ENCODE measurements around the gene EFCC1.

The EFCC1 gene

DNA sequence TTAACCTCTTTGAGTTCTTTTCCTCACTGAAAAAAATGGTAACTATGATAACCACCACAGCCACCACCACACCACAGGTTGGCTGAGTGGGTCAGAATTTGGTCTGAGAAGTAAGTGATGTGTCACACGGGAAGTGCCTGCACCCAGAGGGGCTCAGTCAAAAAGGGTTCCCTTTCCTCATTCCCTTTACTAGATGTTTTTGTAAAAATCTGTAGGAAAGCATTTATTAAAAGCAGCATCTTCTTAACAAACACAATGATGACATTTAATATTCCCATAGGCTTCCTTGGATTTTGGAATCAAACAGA is 30.4 kb upstream of the EFCC1 start:
- TF ChIP-seq, protein P1, sequence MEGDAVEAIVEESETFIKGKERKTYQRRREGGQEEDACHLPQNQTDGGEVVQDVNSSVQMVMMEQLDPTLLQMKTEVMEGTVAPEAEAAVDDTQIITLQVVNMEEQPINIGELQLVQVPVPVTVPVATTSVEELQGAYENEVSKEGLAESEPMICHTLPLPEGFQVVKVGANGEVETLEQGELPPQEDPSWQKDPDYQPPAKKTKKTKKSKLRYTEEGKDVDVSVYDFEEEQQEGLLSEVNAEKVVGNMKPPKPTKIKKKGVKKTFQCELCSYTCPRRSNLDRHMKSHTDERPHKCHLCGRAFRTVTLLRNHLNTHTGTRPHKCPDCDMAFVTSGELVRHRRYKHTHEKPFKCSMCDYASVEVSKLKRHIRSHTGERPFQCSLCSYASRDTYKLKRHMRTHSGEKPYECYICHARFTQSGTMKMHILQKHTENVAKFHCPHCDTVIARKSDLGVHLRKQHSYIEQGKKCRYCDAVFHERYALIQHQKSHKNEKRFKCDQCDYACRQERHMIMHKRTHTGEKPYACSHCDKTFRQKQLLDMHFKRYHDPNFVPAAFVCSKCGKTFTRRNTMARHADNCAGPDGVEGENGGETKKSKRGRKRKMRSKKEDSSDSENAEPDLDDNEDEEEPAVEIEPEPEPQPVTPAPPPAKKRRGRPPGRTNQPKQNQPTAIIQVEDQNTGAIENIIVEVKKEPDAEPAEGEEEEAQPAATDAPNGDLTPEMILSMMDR (IDR thresholded peaks at IDR 0.05; ENCODE audit: borderline replicate concordance, insufficient read depth, low read depth, low read length), result no peak
- H3K4me3 ChIP-seq (ENCODE audit: low read depth, low read length), result no peak overlapping the region

- H3K4me3 ChIP-seq (ENCODE audit: low read depth, low read length), result no peak overlapping the region
- TF ChIP-seq, protein P1 (IDR thresholded peaks at IDR 0.05; ENCODE audit: borderline replicate concordance, insufficient read depth, low read depth, low read length), result no peak
Observed at GRCh38 chr3:128971421-128972100, 29.5 kb upstream of the EFCC1 start.

GRCh38 chr3:128973988-128974564 is 27.0 kb upstream of the EFCC1 start:
- H3K4me3 ChIP-seq (ENCODE audit: low read depth, low read length), result no peak overlapping the region
- TF ChIP-seq, protein P1 (IDR thresholded peaks at IDR 0.05; ENCODE audit: borderline replicate concordance, insufficient read depth, low read depth, low read length), result no peak

GRCh38 chr3:128975276-128975675 is 25.8 kb upstream of the EFCC1 start:
- H3K4me3 ChIP-seq (ENCODE audit: low read depth, low read length), result no peak overlapping the region
- TF ChIP-seq, protein P1 (IDR thresholded peaks at IDR 0.05; ENCODE audit: borderline replicate concordance, insufficient read depth, low read depth, low read length), result no peak

DNA sequence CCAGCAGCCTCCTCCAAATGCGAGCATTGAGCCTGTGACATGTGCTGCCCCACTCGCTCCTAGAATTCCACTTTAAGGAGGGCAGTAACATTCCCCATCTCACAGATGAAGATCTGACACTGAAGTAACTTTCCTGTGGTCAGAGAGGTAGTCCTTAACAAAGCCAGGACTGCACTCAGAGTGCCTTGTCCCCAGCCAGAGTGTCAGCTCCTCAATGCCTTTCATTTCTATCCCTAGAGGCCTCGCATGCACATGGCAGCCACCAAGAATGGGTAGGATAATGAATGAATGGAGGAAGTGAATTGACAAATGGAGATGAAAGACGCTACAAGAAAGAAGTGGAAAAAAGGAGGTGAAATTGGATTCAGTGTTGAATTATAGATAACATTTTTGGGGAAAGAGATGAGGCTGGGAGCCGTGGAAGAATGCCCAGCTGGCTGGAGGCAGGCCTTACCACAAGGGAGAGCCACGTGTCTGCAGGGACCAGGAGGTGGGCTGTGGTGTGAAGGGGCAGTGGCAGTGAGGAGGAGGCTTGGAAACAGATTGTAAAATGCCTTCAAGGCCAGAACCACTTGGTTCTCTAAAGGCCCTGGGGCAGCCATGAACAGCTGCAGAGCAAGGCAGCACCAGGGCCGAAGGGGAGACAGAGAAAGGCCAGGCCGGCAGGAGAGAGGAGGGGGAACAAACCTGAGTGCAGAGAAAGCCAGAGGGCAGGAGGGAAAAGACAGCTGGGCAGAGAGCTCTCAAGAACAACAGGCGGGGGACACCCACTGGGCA is 17.6 kb upstream of the EFCC1 start:
- TF ChIP-seq, protein P1 (IDR thresholded peaks at IDR 0.05; ENCODE audit: borderline replicate concordance, insufficient read depth, low read depth, low read length), result no peak
- H3K4me3 ChIP-seq (ENCODE audit: low read depth, low read length), result no peak overlapping the region

DNA sequence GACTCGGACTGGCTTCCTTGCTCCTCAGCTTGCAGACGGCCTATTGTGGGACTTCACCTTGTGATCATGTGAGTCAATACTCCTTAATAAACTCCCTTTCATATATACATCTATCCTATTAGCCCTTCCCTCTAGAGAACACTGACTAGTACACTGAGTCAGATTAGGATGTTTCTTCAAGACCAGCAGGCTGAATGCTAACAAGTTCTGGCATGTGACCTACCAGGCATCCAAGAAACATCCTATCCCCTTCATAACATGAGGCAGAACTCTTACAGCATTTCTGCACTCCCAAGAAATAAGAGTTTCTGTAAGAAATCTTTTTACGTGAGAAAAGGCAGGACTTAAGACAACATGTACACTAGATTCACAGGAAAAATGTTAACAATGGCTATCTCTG is 16.5 kb upstream of the EFCC1 start:
- H3K4me3 ChIP-seq (ENCODE audit: low read depth, low read length), result no peak overlapping the region
- TF ChIP-seq, protein P1 (IDR thresholded peaks at IDR 0.05; ENCODE audit: borderline replicate concordance, insufficient read depth, low read depth, low read length), result no peak
